ENCODE data around the gene WNT1.
A peak's percentile ranks its signal among the peaks of the same experiment; 100 is the strongest.

The WNT1 gene

GRCh38 chr12:49010092-49010668 lies 32.1 kb downstream of the WNT1 start:
- no peak for DNase-seq

GRCh38 chr12:49012739-49013138 lies 34.6 kb downstream of the WNT1 start:
- DNase-seq: no peak

- no peak for DNase-seq
Observed at GRCh38 chr12:49013428-49013827, 35.3 kb downstream of the WNT1 start.

GRCh38 chr12:49014547-49014946 lies 36.4 kb downstream of the WNT1 start:
- DNase-seq: no peak

- no peak for DNase-seq
Observed at GRCh38 chr12:49015196-49015595, 37.1 kb downstream of the WNT1 start.

GRCh38 chr12:49017891-49018260 lies 39.8 kb downstream of the WNT1 start:
- peak; percentile 77 for DNase-seq

GRCh38 chr12:49018261-49019119 lies 40.4 kb downstream of the WNT1 start, which contains the start of gene PRKAG1:
Gene PRKAG1, minus strand, starts transcription at chr12:49018776. Its CDS starts 36 bp downstream, at chr12:49018740.
- DNase-seq: peak; percentile 99

GRCh38 chr12:49019120-49019430 lies 41.0 kb downstream of the WNT1 start:
- no peak for DNase-seq

GRCh38 chr12:49019443-49020324 lies 41.6 kb downstream of the WNT1 start:
- DNase-seq: peak; percentile 75

- peak; percentile 61 for DNase-seq
Observed at GRCh38 chr12:49020441-49020840, 42.3 kb downstream of the WNT1 start.

- no peak for DNase-seq
Observed at GRCh38 chr12:49021292-49021915, 43.3 kb downstream of the WNT1 start.

GRCh38 chr12:49022558-49023178 lies 44.5 kb downstream of the WNT1 start:
- no peak for DNase-seq

GRCh38 chr12:49023812-49024211 lies 45.7 kb downstream of the WNT1 start:
- DNase-seq: no peak

GRCh38 chr12:49024543-49024942 lies 46.4 kb downstream of the WNT1 start:
- no peak for DNase-seq

- DNase-seq: no peak
Observed at GRCh38 chr12:49025463-49025862, 47.3 kb downstream of the WNT1 start.

GRCh38 chr12:49026101-49026500 lies 48.0 kb downstream of the WNT1 start:
- no peak for DNase-seq

GRCh38 chr12:49026678-49027480 lies 48.8 kb downstream of the WNT1 start:
- no peak for DNase-seq

GRCh38 chr12:49027846-49028555 lies 49.9 kb downstream of the WNT1 start:
- no peak for DNase-seq

GRCh38 chr12:49028666-49029275 lies 50.6 kb downstream of the WNT1 start:
- DNase-seq: no peak

GRCh38 chr12:49030119-49030518 lies 52.0 kb downstream of the WNT1 start:
- DNase-seq: no peak
